GDM1 (cell line): ENCODE results near the gene MARCHF9.

Source experiments
- DNase-seq: peaks from one replicate; lab custom pipeline; 2025; lab: John Stamatoyannopoulos, UW

Gene MARCHF9

DNA sequence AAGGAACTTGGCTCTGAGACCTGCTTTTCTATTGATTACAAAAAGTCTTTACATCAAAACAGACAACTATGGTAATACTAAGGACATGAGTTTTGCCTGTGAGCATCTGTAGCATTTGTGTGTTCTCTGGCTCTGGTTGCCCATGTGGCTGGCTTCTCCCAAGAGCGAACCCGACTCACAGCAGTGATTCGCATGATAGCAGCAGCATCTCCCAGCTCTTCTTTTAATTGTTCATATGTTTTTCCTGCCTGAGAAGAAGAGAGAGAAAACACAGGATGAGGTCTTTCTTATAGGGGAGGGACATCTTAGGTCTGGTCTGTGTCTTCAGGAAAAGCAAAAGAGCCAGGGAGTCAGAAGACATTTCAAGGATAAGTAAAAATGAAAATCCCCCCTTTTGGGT, 46.1 kb downstream of the MARCHF9 start:
- DNase-seq: no peak

DNA sequence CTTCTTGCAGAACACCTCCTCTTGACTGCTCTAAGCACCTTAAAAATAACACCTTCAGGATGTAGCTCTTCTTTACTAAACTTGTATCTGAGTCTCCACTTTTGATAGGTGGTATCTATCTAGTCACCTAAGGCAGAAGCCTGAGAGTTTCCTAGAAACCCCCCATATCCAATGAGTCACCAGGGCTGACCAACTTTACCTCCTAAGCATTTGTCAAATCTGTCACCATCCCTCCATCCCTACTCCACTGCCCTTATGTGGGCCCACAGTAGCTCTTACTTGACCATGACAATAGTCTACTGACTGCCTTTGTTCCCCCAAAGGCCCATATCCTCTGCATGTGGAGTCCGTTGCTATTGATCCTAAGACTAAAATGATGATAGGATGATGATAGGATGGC, 47.7 kb downstream of the MARCHF9 start:
- DNase-seq: no peak

DNA sequence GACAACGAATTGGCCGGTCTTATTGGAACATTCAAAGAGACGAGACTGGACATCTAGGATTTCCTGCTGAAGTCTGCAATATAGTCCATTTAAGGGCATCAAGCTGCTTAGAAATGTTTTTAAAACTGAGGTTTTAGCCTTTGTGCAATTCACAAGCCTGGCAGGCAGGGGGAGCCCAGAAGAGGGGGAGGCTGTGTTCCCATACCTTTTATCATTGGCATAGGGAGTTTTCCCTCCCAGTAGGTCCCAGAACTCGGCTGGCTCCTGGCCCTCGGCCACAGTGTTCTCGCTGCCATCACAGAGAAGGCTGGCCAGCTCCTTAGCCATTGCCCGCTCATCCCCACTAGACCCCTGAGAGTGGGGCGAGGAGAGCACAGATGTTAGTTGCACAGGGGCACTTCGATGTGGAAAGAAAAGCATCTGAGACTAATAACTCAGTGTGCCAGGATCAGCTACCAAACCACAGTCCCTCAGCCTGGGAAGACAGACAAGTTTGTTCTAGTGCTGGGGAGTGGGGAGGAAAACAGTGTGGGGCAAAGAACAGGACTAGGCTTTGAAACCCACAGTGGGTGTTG, 48.5 kb downstream of the MARCHF9 start:
- DNase-seq: no peak

DNA sequence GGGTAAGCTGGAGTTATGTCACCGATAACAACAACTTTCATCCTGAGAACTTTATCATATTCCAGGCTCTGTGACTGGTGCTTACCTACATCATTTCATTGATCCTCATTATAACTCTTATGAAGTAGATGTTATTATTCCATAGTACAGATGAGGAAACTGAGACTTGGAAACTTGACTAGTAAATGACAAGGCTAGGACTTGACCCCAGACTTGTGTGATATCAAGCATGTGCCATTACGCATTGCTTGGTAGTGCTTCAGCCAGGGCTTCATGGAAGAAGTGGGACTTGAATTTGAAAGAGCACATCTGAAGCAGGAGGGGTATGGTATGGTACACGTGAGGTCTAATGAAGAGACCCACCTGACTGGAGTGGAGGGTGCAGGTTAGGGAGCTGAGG, 51.8 kb downstream of the MARCHF9 start:
- no peak for DNase-seq

DNA sequence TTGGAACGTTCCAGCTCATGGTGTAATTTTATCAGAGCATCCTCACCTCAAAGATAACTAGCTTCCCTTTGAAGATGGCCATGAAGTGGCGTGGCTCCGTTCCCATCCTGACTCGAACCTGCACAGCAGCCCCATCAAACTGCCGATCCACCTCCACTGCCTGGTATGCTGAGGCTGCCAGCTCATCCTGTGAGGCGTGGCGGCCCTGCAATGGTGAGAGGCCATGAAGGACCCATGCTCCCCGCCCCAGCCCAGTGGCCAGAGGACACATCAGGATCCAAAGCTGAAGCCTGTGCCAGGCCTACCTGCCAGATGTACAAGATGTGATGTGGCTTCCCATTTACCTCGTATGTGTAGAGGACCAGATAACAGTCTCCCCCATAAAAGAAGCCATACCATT, 52.4 kb downstream of the MARCHF9 start:
- DNase-seq: no peak

DNA sequence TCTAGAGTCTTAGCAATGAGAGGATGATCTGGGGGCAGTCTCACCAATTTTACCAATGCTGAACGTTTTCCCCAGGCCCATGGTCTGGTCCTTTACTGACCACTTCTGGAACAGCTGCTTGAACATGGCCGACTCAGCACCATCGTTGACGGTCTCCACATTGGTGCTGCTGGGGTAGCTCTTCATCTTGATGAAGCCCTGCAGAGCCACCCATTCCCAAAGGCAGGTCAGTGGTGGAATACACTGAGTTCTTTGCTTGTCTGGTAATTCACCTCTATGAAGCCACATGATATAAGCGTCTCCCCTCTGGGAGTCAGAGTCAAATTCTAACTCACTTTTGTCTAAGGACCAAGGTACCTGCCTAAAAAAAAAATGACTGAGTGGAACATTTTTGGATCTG, 53.4 kb downstream of the MARCHF9 start:
- DNase-seq: no peak

DNA sequence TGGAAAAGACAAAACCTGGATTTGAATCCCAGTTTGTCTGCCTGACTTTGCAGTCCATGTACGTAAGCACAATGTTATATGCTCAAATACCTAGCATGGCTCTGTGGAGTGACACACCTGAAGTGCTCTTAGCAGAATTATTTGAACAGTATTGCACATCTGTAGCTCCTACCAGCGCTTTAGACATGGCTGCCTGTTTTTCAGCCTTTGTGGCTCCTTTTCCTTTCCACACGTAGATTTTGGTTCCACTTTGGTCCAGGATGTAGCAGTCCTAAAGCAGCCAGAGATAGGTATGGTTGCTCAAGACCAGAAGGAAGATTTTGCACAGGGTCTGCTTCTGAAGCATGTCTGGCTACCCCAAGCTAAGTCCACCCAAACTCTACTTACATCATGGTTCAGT, 54.5 kb downstream of the MARCHF9 start:
- DNase-seq: no peak
